Measurements from ENCODE around the gene TP73. TPM values are rescaled to one million over a fixed set of nuclear protein-coding genes. Genes with fewer than 3 reads are reported as not detected.

The TP73 gene
- total RNA-seq, 4 donors from 2014 or later: 0.30 to 0.76 TPM; not detected in 2

GRCh38 chr1:3604997-3605823 is 47.1 kb upstream of the TP73 start:
- Histone ChIP-seq H3K9me3 (no peaks in the 10 kb centered on the region), H3K4me1 (no peaks in the 10 kb centered on the region), H3K27ac (no peak overlapping the region), H3K36me3 (no peaks in the 10 kb centered on the region), H3K4me3 (no peak overlapping the region), H3K27me3 (no peaks in the 10 kb centered on the region)
- TF ChIP-seq POLR2A (IDR thresholded peaks at IDR 0.05): no peak
- no peak for TF ChIP-seq CTCF (IDR thresholded peaks at IDR 0.05)
- DNase-seq: no peak
- intact Hi-C loops (cut with DNase I; ENCODE audit: low total_unique reads): no loop called here

GRCh38 chr1:3606779-3607702 is 45.3 kb upstream of the TP73 start:
- H3K36me3 ChIP-seq: no peaks in the 10 kb centered on the region
- TF ChIP-seq CTCF (IDR thresholded peaks at IDR 0.05): no peak
- TF ChIP-seq POLR2A (IDR thresholded peaks at IDR 0.05): no peak
- H3K27me3 ChIP-seq: no peaks in the 10 kb centered on the region
- no peaks in the 10 kb centered on the region for H3K9me3 ChIP-seq
- H3K4me3 ChIP-seq: no peak overlapping the region
- no peak for DNase-seq
- no peak overlapping the region for H3K27ac ChIP-seq
- H3K4me1 ChIP-seq: peaks cover 0 to 15% of the 10 kb centered on the region in 2 donors
- intact Hi-C loops (cut with DNase I; ENCODE audit: low total_unique reads): no loop called here

GRCh38 chr1:3607703-3608065 is 44.6 kb upstream of the TP73 start:
- H3K9me3 ChIP-seq: no peaks in the 10 kb centered on the region
- no peak overlapping the region for H3K4me3 ChIP-seq
- no peaks in the 10 kb centered on the region for H3K27me3 ChIP-seq
- no peaks in the 10 kb centered on the region for H3K36me3 ChIP-seq
- peaks cover 0 to 15% of the 10 kb centered on the region in 2 donors for H3K4me1 ChIP-seq
- intact Hi-C loops (cut with DNase I; ENCODE audit: low total_unique reads): no loop called here
- H3K27ac ChIP-seq: no peak overlapping the region
- TF ChIP-seq POLR2A (IDR thresholded peaks at IDR 0.05): no peak
- no peak for TF ChIP-seq CTCF (IDR thresholded peaks at IDR 0.05)
- DNase-seq: no peak

- Histone ChIP-seq H3K36me3 (no peaks in the 10 kb centered on the region), H3K4me1 (peaks cover 0 to 15% of the 10 kb centered on the region in 2 donors), H3K4me3 (no peak overlapping the region), H3K27me3 (no peaks in the 10 kb centered on the region), H3K9me3 (no peaks in the 10 kb centered on the region), H3K27ac (no peak overlapping the region)
- intact Hi-C loops (cut with DNase I; ENCODE audit: low total_unique reads): no loop called here
- DNase-seq: no peak
- no peak for TF ChIP-seq POLR2A (IDR thresholded peaks at IDR 0.05)
- TF ChIP-seq CTCF (IDR thresholded peaks at IDR 0.05): no peak
Observed at GRCh38 chr1:3608154-3608553, 44.2 kb upstream of the TP73 start.
